Stimulated activated CD4-positive, alpha-beta T cell treated with anti-CD3 and anti-CD28 coated beads, Interleukin-1b, Interleukin-23, amount 100 ng/mL, for 48 hours (primary cell): ENCODE measurements around the gene TEX29.

ENCODE experiments used
- DNase-seq: peaks from one replicate; pipeline ENCODE4 v3.0.0-alpha.2; 2020

The TEX29 gene

GRCh38 chr13:111323549-111323948, 3.1 kb downstream of the TEX29 start:
- DNase-seq, result no peak

GRCh38 chr13:111323950-111324651, 3.7 kb downstream of the TEX29 start:
- no peak for DNase-seq

GRCh38 chr13:111324736-111325135, 4.3 kb downstream of the TEX29 start:
- DNase-seq, result no peak

GRCh38 chr13:111325146-111325890, 4.9 kb downstream of the TEX29 start:
- no peak for DNase-seq

DNA sequence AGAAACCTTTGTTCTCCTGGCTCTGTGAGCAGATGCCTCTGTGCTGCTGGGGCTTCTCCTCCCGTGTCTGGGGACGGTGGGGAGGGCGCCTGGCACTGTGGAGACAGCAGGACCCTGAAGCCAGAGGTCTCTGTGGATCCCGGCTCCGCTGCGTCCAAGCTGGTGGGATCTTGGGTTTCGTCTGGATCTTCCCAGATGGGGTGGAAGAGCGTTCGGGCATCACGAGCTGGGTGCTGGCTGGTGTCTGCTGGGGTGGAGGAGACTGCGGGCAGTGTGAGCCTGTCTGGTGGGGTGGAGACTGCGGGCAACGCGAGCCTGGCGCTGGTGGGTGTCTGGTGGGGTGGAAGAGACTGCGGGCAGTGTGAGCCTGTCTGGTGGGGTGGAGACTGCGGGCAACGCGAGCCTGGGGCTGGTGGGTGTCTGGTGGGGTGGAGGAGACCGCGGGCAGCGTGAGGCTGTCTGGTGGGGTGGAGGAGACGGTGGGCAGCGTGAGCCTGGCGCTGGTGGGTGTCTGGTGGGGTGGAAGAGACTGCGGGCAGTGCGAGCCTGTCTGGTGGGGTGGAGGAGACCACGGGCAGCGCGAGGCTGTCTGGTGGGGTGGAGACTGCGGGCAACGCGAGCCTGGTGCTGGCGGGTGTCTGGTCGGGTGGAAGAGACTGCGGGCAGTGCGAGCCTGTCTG, 5.6 kb downstream of the TEX29 start:
- no peak for DNase-seq

GRCh38 chr13:111326621-111326965, 6.2 kb downstream of the TEX29 start:
- no peak for DNase-seq

GRCh38 chr13:111326981-111327642, 6.7 kb downstream of the TEX29 start:
- DNase-seq, result no peak

DNA sequence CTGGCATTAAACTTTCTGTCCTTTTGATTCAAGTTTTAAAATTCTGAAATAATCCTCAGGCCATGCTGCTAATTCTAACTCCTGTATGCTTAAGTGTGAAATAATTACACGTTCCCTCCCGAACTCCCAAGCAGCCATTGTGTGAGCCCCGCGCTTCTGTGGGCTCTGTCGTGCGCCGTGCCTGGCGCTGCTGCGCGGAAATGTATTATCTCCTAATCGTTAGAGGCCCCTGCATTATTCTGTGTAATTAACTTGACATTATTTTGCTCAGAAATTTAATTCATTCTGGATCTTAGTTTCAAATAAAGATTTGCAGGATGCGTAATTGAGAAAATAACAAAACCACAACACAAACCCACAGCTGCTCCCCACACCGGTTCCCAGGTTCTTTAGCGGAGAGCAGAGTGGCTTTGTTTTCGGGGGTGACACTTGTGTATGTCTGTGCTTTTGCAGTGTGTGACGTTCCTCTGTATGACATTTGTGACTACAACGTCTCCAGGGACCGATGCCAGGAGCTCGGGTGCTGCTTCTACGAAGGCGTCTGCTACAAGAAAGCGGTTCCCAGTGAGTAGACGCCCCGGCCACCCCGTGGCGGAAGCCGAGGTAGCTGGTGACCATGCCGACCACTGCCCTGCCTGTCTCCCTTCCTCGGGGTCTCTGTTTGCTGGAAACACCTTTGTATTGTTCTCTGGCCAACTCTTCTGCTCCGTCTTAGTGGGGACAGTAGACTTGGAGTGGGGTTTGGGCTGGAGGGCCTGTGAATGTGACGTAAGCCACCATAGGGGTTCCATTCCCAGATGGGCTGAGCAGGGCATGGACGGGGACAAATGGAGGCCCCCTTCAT, 7.5 kb downstream of the TEX29 start:
- DNase-seq, result no peak

- no peak for DNase-seq
These were observed 8.3 kb downstream of the TEX29 start for GRCh38 chr13:111328574-111329410.

DNA sequence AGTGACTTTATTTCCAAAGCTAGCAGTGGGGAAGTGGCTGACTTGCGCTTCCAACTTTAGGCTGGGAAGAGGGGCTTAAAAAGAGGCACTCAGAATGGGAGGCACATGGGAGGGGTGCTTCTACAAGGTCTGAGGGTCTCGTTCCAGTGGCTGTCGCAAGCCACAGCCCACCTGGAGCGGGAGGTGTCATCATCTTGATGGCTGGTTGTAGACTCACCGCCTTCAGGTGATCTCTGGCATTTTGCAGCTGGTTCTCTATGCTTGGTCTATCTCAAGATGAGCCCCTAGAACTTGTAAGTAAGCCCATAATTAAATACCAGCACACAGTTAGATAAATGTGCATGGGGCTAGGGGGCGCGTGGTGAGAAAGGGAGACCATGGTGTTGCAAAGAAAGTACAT, 9.2 kb downstream of the TEX29 start:
- DNase-seq, result no peak

DNA sequence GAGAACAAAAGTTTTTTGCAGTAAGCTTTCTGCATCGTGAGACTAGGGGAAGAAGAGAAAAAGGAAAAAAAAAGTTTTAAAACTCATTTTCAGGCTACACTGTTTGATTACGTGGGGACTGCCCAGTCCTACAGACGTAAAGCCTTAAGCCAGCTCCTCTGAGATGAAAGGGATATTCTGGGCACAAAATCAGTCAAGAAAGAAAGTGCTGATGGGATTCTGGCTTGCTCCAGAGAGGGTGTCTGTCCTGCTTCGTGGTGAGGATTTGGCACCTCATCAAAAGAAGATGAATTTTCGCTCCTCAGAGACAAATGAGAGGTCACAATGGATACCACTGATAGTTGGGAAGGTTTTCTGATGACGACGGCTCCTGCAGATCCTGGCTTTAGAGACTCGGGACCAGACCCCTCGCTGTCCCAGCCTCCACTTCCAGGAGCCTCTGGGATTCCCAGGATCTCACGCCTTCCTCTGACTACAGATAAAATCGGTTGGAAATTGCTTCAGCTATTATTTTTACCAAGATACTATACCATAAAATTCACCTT, 9.7 kb downstream of the TEX29 start:
- no peak for DNase-seq

- DNase-seq, result no peak
These were observed 14.9 kb downstream of the TEX29 start for GRCh38 chr13:111335298-111335697.

DNA sequence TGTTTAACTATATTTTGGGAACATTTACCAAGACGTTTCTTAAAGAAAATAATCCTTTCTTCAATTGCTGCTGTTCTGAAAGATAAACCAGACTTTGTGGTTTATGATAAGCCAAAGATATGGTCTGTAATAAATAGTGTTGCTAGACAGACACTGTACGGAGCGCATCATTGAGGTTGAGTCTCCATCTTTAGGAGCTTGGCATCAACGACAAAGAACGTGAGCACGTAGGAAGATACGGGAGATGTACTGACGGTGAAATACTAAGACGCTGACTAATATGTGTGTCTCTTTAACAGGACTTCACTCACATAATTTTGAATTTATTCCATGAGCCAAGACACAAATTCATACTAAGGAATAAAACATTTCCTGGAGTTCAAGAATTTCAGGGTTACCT, 16.2 kb downstream of the TEX29 start:
- no peak for DNase-seq

GRCh38 chr13:111337206-111337605, 16.8 kb downstream of the TEX29 start:
- DNase-seq, result no peak

DNA sequence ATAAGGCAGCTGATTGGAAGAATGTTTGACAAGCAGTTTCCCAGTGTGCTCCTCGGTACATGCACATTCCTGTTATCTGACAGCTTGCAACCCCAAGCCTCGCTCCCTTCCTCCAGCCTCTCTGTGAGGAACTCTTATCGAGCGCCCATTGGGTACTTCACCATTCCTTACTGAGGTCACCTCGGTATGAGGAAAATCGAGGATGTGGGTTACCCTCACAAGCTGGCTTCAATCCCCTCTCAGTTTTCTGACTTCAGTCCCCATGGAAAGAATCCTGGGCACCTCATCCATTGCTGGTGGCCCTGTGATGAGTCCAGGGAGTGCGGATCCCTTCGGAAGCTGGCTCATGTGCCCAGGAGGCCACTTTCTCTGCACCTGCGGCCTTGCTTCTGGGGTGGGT, 17.3 kb downstream of the TEX29 start:
- no peak for DNase-seq

DNA sequence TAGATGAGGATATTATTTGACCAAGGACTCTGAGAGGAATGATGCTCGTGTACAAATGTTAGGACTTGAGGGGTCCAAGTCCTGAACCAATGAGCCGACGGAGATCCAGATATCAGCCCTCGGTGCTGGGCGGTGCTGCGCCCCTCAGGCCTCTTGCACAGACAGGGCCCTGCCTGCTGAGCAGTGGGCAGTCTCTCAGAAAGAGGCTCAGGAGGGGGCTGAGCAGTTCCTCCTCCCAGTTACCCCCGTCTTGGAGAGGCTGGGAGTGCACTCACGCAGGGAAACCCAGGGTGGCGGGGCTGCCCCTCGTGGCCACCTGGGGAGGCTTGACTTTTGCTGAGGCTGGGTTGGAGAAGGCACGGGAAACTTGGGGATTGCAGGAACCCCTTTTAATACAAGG, 18.4 kb downstream of the TEX29 start:
- DNase-seq, result no peak

DNA sequence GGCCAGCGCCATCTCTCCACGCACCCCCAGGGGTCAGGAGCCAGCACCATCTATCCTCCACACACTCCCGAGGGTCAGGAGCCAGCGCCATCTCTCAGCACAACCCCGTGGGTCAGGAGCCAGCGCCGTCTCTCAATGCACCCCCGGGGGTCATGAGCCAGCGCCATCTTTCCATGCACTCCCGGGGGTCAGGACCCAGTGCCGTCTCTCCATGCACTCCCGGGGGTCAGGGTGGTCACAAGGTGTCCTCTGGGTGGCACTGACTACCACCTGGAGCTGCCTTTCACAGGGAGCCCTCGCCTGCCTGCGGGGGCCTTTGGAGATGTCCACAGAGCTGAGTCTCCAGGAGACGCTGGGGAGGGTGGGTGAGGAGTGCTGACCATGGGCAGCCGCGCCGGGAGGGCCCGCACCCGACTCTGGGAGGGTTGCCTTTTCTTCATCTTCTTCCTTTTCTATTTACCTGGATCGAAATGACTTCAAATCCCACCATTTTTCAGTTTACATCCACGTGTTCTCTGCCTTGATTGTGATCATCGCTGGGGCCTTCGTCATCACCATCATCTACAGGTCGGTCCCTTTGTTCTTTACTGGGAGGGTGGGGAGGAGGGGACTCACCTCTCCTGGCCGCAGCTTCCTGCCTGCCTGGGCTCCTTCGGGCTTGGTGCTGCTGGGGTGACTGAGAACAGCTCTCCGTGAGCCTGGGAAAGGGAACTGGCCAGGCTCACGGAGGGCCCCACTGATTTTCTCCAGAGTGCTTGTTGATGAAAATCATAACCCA, 19.1 kb downstream of the TEX29 start:
- DNase-seq, result no peak

DNA sequence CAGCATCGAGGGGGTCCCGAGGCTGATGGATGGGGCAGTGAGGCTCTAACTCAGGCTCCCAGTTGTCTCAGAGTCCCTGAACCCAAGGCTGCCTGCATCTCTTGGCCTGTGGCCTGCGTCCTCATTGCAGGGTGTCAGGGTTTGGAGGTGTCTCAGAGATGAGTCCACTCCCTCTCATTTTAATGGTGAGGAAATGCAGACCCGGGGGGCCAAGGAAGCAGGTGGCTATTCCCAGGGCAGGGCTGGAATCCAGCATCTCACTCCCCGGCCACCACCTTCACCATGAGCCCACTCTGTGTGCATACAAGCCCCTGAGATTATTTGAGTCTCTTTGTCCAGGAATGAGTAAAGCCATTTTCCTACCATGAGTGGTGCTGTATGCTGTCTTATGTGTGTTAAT, 21.4 kb downstream of the TEX29 start:
- no peak for DNase-seq

- no peak for DNase-seq
These were observed 22.3 kb downstream of the TEX29 start for GRCh38 chr13:111342721-111343120.

- DNase-seq, result no peak
These were observed 22.9 kb downstream of the TEX29 start for GRCh38 chr13:111343186-111343805.
